PC-9 (cell line): ENCODE data around the gene TMEM131L. TPM values are rescaled to one million over a fixed set of nuclear protein-coding genes. Genes with fewer than 3 reads are reported as not detected.

Source experiments
- BruUV-seq: library from RNA; stranded (reverse); fragments of 400-500 nt; replicated peaks from 2 replicates; lab custom pipeline; 2021; lab: Mats Ljungman, UMichigan
- CTCF ChIA-PET: fragments of 300-600 bp; sonication (Branson Sonifier 250); formaldehyde crosslinking; loops from one replicate; lab custom pipeline; 2022; ENCODE audit warnings: antibody characterized with exemption; lab: Charles Lee
- POLR2A ChIA-PET: fragments of 300-600 bp; sonication (Branson Sonifier 250); formaldehyde crosslinking; loops from one replicate; lab custom pipeline; 2022; ENCODE audit warnings: antibody characterized with exemption; ENCODE audit not compliant: unreplicated experiment; lab: Charles Lee
- DNase-seq, 2 experiments: peaks; one replicate each; pipeline versions ENCODE4 v3.0.0 to v3.0.0-alpha.2; 2015 to 2022; ENCODE audit warnings: mixed read lengths in 1 of 2
- H2AFZ ChIP-seq: fragments of 200-600 bp; sonication (generic); 2 replicates; pipeline ENCODE4 v1.8.1; 2017; ENCODE audit warnings: antibody characterized with exemption
- H3F3A ChIP-seq: fragments of 200-600 bp; sonication (generic); 2 replicates; pipeline ENCODE4 v1.8.1; 2017; ENCODE audit warnings: antibody characterized with exemption, mild to moderate bottlenecking, low read depth; ENCODE audit not compliant: insufficient read depth
- H3K27ac ChIP-seq: fragments of 200-600 bp; sonication (generic); 2 replicates; pipeline ENCODE4 v1.6.1; 2016; ENCODE audit warnings: mixed run types
- H3K27me3 ChIP-seq: fragments of 200-600 bp; sonication (generic); 2 replicates; pipeline ENCODE4 v1.6.1; 2016; ENCODE audit warnings: low read depth, mixed run types; ENCODE audit not compliant: insufficient read depth
- H3K36me3 ChIP-seq: fragments of 200-600 bp; sonication (generic); 2 replicates; pipeline ENCODE4 v1.6.1; 2016; ENCODE audit warnings: low read depth, mixed run types
- H3K4me1 ChIP-seq: fragments of 200-600 bp; sonication (generic); replicated peaks from 2 replicates; pipeline ENCODE4 v1.6.1; 2016; ENCODE audit warnings: mixed run types; ENCODE audit not compliant: insufficient read depth
- H3K4me2 ChIP-seq: fragments of 200-600 bp; sonication (generic); 2 replicates; pipeline ENCODE4 v1.6.1; 2017; ENCODE audit warnings: mixed run types
- H3K4me3 ChIP-seq: fragments of 200-600 bp; sonication (generic); 2 replicates; pipeline ENCODE4 v1.6.1; 2016; ENCODE audit warnings: mixed run types
- H3K79me2 ChIP-seq: fragments of 200-600 bp; sonication (generic); 2 replicates; pipeline ENCODE4 v1.6.1; 2017; ENCODE audit warnings: low read depth, mixed run types
- H3K9me2 ChIP-seq: fragments of 200-600 bp; sonication (generic); 2 replicates; pipeline ENCODE4 v1.8.1; 2017; ENCODE audit warnings: mild to moderate bottlenecking; ENCODE audit not compliant: insufficient read depth
- H3K9me3 ChIP-seq: fragments of 200-600 bp; sonication (generic); 2 replicates; pipeline ENCODE4 v1.8.1; 2016; ENCODE audit warnings: low read depth; ENCODE audit not compliant: insufficient read depth
- H4K20me1 ChIP-seq: fragments of 200-600 bp; sonication (generic); 2 replicates; pipeline ENCODE4 v1.8.1; 2017; ENCODE audit not compliant: insufficient read depth
- CTCF ChIP-seq: fragments of 200-600 bp; sonication (generic); conservative IDR thresholded peaks from 2 replicates; pipeline ENCODE4 v1.6.1; 2017; ENCODE audit warnings: mixed run types, antibody characterized with exemption, mild to moderate bottlenecking, moderate library complexity
- EZH2 ChIP-seq: fragments of 200-600 bp; sonication (generic); IDR thresholded peaks from 2 replicates; pipeline ENCODE4 v1.8.0; 2017; ENCODE audit warnings: antibody characterized with exemption, low read depth
- intact Hi-C: fragments of 100-400 bp; cut with micrococcal nuclease; formaldehyde crosslinking; loops from one replicate; pipeline ENCODE4 v1.10.0; 2022; ENCODE audit not compliant: unreplicated experiment
- total RNA-seq: library from RNA; stranded (reverse); gene quantifications from 2 replicates; pipeline ENCODE4 v1.2.3, GENCODE V29; 2021

TMEM131L gene
- total RNA-seq, 1 experiment from 2014 or later: 3.8 TPM

- no peak overlapping the region for H3K4me2 ChIP-seq
- DNase-seq: no peak
- intact Hi-C loops: loop anchor here (5.0 to 10.0 kb wide), 3 partner anchors 297 to 797 kb away; partner anchors contain the start of gene MND1
- no peak overlapping the region for H3K27ac ChIP-seq
- CTCF ChIA-PET: no interaction called here
- TF ChIP-seq CTCF: no peak
- no peak for TF ChIP-seq EZH2
- H4K20me1 ChIP-seq: no peaks in the 10 kb centered on the region
- no TSS peak for BruUV-seq
- no peak overlapping the region for H3K4me3 ChIP-seq
- POLR2A ChIA-PET: no interaction called here
- H3F3A ChIP-seq: no peaks in the 10 kb centered on the region
- no peaks in the 10 kb centered on the region for H3K4me1 ChIP-seq
- H3K27me3 ChIP-seq: no peaks in the 10 kb centered on the region
- no peaks in the 10 kb centered on the region for H3K9me3 ChIP-seq
- no peaks in the 10 kb centered on the region for H3K79me2 ChIP-seq
- H3K36me3 ChIP-seq: no peaks in the 10 kb centered on the region
- no peak overlapping the region for H2AFZ ChIP-seq
- no peaks in the 10 kb centered on the region for H3K9me2 ChIP-seq
These were observed 175.4 kb downstream of the TMEM131L start for GRCh38 chr4:153641532-153641931.

- no peak overlapping the region for H3K27ac ChIP-seq
- ChIA-PET POLR2A (no interaction called here), CTCF (interaction anchor here (0.7 kb wide), 1 partner anchor 501 kb away, joined by 3 read pairs; no protein-coding TSS in a partner anchor)
- no TSS peak for BruUV-seq
- H3K27me3 ChIP-seq: no peaks in the 10 kb centered on the region
- H3K4me1 ChIP-seq: no peaks in the 10 kb centered on the region
- intact Hi-C loops: loop anchor here (5.0 to 10.0 kb wide), 3 partner anchors 299 to 799 kb away; partner anchors contain the start of gene MND1
- no peak overlapping the region for H3K4me2 ChIP-seq
- no peak overlapping the region for H2AFZ ChIP-seq
- H4K20me1 ChIP-seq: no peaks in the 10 kb centered on the region
- H3K9me2 ChIP-seq: no peaks in the 10 kb centered on the region
- no peak overlapping the region for H3K4me3 ChIP-seq
- DNase-seq: peak in 1 of 2 experiments; percentile 47
- no peaks in the 10 kb centered on the region for H3K9me3 ChIP-seq
- no peaks in the 10 kb centered on the region for H3K36me3 ChIP-seq
- no peaks in the 10 kb centered on the region for H3F3A ChIP-seq
- no peaks in the 10 kb centered on the region for H3K79me2 ChIP-seq
- no peak for TF ChIP-seq EZH2
- peak; percentile 56; the same call in 1 of the 2 replicates for TF ChIP-seq CTCF
These were observed 177.5 kb downstream of the TMEM131L start for GRCh38 chr4:153643406-153644383.

GRCh38 chr4:153645183-153645582 is 179.0 kb downstream of the TMEM131L start:
- ChIA-PET CTCF (no interaction called here), POLR2A (no interaction called here)
- BruUV-seq: no TSS peak
- H3K4me3 ChIP-seq: no peak overlapping the region
- H3K27ac ChIP-seq: no peak overlapping the region
- H3K9me2 ChIP-seq: no peaks in the 10 kb centered on the region
- H3K27me3 ChIP-seq: no peaks in the 10 kb centered on the region
- no peaks in the 10 kb centered on the region for H3F3A ChIP-seq
- no peaks in the 10 kb centered on the region for H3K79me2 ChIP-seq
- no peaks in the 10 kb centered on the region for H4K20me1 ChIP-seq
- H3K36me3 ChIP-seq: no peaks in the 10 kb centered on the region
- intact Hi-C loops: loop anchor here (5.0 to 10.0 kb wide), 3 partner anchors 300 to 800 kb away; partner anchors contain the start of gene MND1
- TF ChIP-seq CTCF (peak; percentile 34; the same call in 1 of the 2 replicates), EZH2 (no peak)
- no peak for DNase-seq
- H2AFZ ChIP-seq: no peak overlapping the region
- H3K4me2 ChIP-seq: no peak overlapping the region
- no peaks in the 10 kb centered on the region for H3K4me1 ChIP-seq
- H3K9me3 ChIP-seq: no peaks in the 10 kb centered on the region
